GM19395 (cell line): ENCODE measurements around the gene IVD.
A peak's percentile ranks its signal among the peaks of the same experiment; 100 is the strongest.

Experiments used
- ATAC-seq: cut with Tn5 transposase; IDR thresholded peaks from one replicate; pipeline ENCODE4 v1.9.1; 2021; ENCODE audit warnings: mild to moderate bottlenecking, moderate library complexity; ENCODE audit not compliant: unreplicated experiment

Gene IVD

GRCh38 chr15:40456299-40456712 is 50.7 kb downstream of the IVD start:
- ATAC-seq = no peak

GRCh38 chr15:40456738-40457137 is 51.1 kb downstream of the IVD start:
- ATAC-seq = no peak

GRCh38 chr15:40458495-40459371 is 53.1 kb downstream of the IVD start:
- ATAC-seq = no peak

GRCh38 chr15:40459391-40460015 is 53.9 kb downstream of the IVD start:
- ATAC-seq = no peak

- ATAC-seq = no peak
Observed at GRCh38 chr15:40460404-40460803, 54.8 kb downstream of the IVD start.

- no peak for ATAC-seq
Observed at GRCh38 chr15:40461958-40462357, 56.4 kb downstream of the IVD start.

- no peak for ATAC-seq
Observed at GRCh38 chr15:40463279-40463678, 57.7 kb downstream of the IVD start.

DNA sequence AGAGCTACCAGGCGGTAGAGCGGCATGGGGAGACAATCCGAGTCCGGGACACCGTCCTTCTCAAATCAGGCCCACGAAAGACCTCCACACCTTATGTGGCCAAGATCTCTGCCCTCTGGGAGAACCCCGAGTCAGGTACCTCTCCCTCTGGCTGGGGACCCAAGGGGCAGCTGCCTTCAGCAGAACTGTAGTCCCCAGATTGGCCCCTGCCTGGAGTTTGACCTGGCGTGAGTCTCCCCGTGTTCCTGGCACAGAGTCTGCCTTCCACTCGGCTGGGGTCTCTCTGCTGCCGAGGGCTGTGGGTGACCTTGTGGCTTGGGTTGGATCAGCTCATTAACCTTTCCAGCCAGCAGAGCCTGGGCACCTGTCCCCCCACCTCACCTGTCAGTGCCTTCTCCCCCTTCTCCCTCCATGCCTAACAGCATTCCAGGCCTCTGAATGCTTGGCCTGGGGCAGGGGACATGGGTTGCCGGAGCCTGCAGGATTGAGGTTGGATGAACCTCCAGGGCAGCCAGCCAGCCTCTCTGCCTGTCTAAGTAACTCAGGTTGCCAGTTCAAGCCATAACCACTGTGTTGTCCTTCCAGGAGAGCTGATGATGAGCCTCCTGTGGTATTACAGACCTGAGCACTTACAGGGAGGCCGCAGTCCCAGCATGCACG is 58.4 kb downstream of the IVD start:
- ATAC-seq = no peak

- ATAC-seq = no peak
Observed at GRCh38 chr15:40464595-40465185, 59.1 kb downstream of the IVD start.

DNA sequence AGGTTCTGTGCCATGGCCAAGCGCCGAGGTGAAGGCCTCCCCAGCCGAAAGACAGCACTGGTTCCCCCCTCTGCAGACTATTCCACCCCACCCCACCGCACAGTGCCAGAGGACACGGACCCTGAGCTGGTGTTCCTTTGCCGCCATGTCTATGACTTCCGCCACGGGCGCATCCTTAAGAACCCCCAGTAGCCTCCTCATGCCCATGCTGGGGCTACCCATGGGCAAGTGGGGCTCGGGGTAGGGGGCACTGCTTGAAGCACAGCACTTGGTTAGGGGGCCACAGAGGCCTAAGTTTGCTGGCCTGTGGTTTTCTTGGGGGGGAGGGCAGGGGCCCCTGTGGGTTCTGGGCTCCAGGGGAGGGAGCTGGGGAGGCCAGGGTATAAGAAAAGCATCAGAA is 60.3 kb downstream of the IVD start:
- ATAC-seq = no peak

DNA sequence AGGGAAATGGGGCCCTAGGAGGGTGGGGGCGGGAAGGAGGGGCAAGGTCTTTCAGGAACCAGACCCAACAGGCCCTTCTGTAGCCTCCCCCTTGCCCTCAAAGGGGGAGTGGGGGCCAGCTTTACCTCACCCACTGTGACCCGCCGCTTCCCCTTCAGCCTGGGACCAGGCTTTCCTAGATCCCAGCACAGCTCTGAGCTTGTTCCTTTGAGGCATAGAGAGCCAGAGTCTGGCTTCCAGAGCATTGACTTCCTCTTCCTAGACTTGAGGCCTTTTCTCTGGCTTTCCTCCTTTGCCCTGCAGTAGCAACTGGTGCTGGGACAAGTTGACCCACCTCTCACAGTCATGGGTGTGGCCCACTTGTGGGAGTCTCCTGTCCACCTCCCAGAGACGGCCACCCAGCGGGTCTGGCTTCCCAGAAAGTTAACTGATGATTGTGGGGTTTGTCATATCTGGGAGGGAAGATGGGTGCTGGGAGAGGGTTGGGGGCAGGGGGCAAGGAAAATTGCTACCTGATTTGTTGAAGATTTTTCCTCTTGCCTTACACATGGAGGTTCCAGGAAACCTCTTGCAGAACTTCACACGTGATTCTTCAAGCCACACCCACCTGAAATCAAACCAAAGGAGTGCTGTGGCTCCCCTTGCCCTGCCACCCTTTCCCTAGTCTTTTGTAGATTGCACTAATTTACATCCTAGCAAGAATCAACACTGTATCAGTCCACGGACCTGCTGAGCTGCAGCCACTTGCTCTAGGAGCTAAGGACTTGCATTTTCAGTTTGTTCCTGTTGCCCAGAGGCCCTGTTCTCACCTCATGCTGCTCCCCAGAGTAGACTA is 61.0 kb downstream of the IVD start:
- no peak for ATAC-seq

DNA sequence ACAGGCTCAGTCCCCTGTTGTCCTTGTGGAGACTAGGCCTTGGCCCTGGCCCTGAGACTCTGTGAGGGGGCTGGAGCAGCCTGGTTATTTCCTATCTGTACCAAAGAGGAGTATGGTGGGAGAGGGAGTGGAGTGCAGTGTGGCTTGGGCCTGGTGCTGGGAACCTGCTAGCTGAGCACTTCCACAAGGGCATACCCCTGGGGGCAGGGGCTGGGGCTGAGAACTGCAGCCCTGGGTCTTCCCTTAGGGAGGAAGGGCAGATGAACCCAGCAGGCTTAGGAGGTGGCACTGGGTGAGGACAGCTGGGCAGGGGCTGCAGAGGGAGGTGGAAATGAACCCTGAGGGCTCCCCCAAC is 61.6 kb downstream of the IVD start:
- no peak for ATAC-seq

- no peak for ATAC-seq
Observed at GRCh38 chr15:40468898-40469331, 63.3 kb downstream of the IVD start.

GRCh38 chr15:40469776-40470390 is 64.3 kb downstream of the IVD start:
- ATAC-seq = no peak

DNA sequence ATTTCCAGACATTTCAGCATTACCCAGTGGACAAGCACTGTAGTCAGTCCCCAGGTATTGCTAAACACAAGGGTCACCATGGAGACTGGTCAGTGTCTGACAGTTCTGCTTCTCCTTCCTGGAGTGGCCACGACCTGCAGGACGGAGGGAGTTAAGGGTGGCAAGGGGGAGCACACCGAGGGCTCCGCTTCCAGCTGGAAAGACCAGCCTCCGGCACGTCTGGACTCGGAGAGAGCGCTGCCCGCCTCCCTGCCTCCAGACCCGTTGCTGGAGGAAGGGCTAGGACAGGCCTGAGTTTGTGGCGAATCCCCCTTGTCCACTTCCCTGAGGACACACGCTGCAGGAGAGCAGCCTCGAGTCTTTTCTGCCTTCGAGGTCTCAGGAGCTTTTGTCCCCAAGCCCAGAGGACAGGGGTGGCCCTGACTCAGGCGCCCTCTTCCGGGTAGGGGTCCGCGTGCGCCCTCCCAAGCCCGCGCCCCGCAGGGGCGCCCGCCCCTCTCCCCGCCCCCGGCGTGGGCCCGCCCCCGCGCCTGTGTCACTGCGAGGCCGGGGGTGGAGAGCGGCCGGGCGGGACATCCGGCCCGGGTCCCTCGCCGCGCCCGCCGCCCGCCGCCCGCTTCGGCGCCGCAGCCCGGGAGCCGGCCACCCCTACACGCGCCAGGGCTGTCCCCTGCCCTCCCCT is 65.0 kb downstream of the IVD start, which contains the start of gene CHST14:
TSS of gene CHST14 (plus strand) at position 562 of the 682 bp plus-strand sequence. CDS start 230 bp downstream, outside the sequence.
- ATAC-seq = peak; percentile 58
